ENCODE results near the gene ROR2.

Gene ROR2

GRCh38 chr9:91705386-91705785 lies 244.6 kb downstream of the ROR2 start:
- in situ Hi-C loops (cut with HindIII; ENCODE audit: low sequenced_read_pairs): no loop called here

DNA sequence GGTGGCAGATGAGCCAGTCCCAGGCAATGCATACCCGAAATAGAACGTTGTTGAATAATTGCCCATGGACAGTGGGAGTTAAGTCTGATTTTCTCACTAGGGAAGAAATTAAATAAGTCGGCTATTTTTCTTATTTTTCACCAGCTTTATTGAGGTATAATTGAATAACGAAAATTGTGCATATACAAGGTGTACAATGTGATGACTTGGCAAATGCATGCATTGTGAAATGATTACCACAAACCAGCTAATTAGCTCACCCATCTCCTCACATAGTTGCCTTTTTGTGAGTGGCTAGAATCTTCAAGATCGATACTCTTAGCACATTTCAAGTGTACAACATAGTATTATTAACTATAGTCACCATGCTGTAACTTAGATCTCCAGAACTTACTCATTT lies 249.6 kb downstream of the ROR2 start:
- in situ Hi-C loops (cut with HindIII; ENCODE audit: low sequenced_read_pairs): no loop called here

GRCh38 chr9:91698266-91698665 lies 251.8 kb downstream of the ROR2 start:
- in situ Hi-C loops (cut with HindIII; ENCODE audit: low sequenced_read_pairs): no loop called here

DNA sequence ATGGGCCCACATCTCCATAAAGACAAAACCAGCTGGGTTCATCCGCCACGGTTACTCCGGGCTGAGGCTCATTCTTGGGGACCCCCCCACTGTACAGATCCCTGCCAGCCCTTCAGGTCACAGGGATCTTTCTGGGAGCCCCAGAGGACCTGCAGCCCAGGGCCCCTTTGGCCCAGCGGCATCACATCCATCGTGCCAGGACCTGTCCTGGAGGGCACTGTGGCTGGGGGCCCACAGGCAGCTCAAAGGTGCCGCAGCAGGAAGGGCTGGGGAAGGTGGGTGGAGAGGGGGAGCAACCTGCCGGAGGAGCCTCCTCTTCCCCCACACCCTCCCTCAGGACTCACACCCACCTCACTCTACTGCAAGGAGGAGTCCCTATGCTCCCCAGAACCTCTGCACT lies 252.8 kb downstream of the ROR2 start:
- in situ Hi-C loops (cut with HindIII; ENCODE audit: low sequenced_read_pairs): no loop called here

- in situ Hi-C loops (cut with HindIII; ENCODE audit: low sequenced_read_pairs): no loop called here
Measured at GRCh38 chr9:91694081-91694870, 255.8 kb downstream of the ROR2 start.

DNA sequence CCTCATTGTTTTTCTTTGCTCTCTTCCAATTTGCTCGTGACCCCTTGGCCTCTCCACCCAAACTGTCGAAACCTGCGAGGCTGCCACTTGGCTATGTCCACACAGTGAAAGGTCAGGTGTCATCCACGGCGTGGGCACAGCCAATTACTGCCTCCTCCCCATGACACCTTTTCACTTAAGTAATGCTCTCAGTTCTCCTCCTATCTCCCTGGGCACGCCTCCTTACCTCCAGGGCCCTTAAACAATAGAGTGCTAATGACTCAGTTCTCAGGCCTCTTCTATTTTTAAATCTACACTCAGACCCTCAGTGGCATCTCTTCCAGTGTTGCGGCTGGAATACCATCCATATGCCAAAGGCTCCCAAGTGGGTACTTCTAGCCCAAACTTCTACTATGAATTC lies 256.8 kb downstream of the ROR2 start:
- in situ Hi-C loops (cut with HindIII; ENCODE audit: low sequenced_read_pairs): no loop called here

GRCh38 chr9:91690540-91691249 lies 259.3 kb downstream of the ROR2 start:
- in situ Hi-C loops (cut with HindIII; ENCODE audit: low sequenced_read_pairs): no loop called here

GRCh38 chr9:91689006-91689405 lies 261.0 kb downstream of the ROR2 start:
- in situ Hi-C loops (cut with HindIII; ENCODE audit: low sequenced_read_pairs): no loop called here

DNA sequence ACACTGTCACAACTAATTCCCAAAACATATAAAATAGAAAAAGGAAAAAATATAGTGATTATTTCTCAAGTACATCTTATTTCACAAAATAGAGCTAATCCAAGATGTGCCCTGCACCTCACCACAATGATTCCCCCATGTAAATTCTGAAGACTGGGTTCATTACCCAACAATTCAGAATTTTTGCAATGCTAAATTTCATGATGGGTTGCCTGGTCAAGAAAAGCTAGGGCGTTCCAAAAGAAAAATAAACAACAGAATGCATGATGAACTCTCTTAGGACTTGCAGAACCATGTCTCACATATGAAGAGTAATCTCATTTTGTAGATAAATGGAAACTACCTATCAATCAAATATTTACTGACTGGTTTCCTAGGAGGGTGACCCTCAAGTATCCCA lies 266.8 kb downstream of the ROR2 start:
- in situ Hi-C loops (cut with HindIII; ENCODE audit: low sequenced_read_pairs): no loop called here

- in situ Hi-C loops (cut with HindIII; ENCODE audit: low sequenced_read_pairs): no loop called here
Measured at GRCh38 chr9:91682806-91683205, 267.2 kb downstream of the ROR2 start.

DNA sequence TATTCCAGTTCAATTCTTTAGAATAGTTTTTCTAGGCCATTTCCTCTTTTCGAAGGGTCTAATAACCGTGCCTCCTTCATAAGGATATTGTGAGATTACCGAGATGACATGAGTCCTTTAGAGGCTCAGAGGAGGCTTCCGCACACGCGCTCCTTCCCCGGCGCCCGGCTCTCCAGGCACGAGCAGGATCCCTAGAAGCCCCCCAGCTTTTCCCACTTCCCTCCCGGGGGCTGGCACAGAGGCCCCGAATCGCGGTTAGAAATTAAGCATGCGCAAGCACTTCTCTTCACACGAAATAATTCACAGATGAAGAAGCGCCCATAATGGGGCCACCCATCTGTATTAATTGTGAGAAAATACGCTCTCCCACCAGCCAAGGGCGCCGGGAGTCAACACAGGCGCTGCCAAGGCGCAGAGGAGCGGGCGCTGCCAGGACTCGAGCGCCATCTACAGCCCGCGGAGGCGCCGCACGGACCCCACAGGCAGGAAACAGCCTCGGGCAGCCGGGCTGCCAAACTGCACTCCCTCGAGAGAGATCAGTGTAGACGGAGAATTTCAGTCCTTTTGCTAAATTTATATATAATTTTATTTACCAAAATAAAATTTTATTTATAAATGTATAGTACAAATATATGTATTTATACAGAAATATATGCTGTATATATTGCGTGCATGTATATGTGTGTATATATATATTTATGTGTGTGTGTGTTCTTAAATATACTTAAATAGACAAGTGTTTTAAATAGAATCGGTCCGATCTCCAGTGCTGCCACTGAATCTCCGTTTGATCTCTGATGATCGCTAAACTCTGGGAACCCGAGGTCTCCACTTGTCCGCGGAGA lies 268.3 kb downstream of the ROR2 start:
- in situ Hi-C loops (cut with HindIII; ENCODE audit: low sequenced_read_pairs): no loop called here

- in situ Hi-C loops (cut with HindIII; ENCODE audit: low sequenced_read_pairs): no loop called here
Measured at GRCh38 chr9:91680998-91681397, 269.0 kb downstream of the ROR2 start.

DNA sequence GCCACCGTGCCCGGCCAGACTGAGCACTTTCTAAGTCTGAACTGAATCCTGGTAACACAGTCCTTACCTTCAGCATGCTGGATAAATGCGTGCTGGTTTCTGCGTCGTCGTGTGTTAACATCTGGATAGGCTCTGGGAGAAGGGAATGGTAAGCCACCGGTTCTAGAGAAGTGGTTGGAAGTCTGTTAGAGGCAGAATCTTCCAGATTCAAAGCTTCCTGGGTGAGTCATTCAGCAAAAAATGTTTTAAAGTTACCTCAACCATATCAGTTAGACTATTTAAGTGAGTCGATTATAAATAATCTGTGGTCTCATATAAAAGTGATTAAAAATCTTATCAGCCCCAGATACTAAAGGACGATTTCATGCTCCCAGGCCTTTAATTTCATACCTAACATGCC lies 269.9 kb downstream of the ROR2 start:
- in situ Hi-C loops (cut with HindIII; ENCODE audit: low sequenced_read_pairs): no loop called here

- in situ Hi-C loops (cut with HindIII; ENCODE audit: low sequenced_read_pairs): no loop called here
Measured at GRCh38 chr9:91678807-91679580, 271.0 kb downstream of the ROR2 start.

DNA sequence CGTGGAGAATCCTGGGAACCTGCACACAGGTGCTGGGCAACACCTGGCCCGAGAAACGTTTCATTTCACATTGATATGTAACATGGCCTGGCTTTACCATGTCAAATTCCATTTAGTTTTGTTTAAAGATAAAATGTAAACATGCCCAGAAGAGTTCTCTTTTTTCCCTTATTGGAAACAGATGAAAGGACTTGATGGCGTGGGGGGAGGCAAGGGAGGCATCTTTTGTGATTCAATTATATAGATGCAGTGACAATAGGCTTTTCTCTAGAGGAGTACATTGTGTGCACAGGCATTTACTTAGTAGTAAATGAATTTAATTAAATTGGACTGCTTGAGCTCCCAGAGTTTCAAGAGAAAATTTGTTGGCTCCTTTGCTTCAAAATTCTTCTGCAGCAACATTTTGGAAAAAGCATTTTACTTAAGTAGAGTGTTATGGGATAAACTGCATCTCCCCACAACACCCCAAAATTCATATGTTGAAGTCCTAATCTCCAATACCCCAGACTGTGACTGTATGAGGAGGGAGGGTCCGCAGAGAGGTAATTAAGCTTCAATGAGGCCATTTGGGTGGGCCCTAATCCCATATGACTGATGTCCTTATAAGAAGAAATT lies 272.1 kb downstream of the ROR2 start:
- in situ Hi-C loops (cut with HindIII; ENCODE audit: low sequenced_read_pairs): no loop called here

DNA sequence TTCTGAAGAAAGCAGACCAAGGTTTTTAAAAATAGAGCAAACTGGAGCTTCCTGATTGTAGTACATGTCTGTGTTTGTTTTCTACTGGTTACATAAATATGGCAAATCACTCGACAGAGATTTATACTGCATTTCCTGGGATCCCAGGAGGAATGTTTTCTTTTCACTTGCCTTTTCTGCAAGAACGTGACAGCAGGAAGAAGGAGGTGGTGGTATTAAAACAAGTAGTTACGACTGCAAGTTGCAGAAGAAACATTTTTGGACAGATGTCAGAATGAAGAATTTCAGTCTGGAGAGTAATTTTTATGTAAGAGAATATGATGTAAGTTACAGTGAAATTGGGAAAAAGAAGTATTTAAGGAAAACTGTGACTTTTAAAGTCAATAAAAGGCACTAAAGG lies 272.7 kb downstream of the ROR2 start:
- in situ Hi-C loops (cut with HindIII; ENCODE audit: low sequenced_read_pairs): no loop called here

- in situ Hi-C loops (cut with HindIII; ENCODE audit: low sequenced_read_pairs): no loop called here
Measured at GRCh38 chr9:91676046-91676445, 274.0 kb downstream of the ROR2 start.

DNA sequence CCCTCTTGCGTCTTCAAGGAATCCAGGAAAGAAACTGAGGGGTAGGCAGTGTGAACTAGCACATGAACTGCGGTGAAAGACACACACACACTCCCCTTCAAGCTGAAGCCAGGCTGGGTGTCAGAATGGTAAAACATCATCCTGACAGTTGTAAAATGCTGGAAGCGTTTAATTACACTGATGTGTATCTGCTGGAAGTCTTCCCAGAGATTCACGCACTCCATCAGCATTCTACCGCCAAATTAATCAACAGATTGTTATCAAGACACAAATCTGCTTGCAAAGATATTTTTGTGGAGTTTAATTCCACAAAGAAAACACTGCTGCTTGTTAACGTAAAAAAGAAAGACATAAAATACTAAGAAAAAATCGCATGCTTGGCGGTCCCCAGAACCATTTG lies 285.4 kb downstream of the ROR2 start:
- in situ Hi-C loops (cut with HindIII; ENCODE audit: low sequenced_read_pairs): no loop called here

DNA sequence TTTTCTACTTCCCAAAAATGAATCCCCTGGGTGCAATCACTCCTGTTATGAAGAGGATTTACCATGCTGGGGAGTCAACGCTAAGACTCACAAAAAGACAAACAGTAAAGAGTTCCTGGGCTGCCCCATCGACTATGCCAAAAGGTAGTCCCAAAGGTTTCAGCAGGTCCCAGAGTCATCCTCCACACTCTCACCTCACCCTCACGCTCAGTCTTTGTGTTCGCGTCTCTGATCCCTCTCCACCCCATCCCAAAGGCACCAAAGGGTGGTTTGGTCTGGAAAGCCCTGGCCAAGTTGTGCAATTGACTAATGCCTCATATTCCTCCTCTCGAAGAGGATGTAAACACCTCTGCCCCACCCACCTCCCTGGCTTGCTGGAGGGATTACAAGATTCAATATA lies 286.2 kb downstream of the ROR2 start:
- in situ Hi-C loops (cut with HindIII; ENCODE audit: low sequenced_read_pairs): no loop called here

GRCh38 chr9:91661451-91661850 lies 288.6 kb downstream of the ROR2 start:
- in situ Hi-C loops (cut with HindIII; ENCODE audit: low sequenced_read_pairs): no loop called here

Measured in endothelial cell of hepatic sinusoid (primary cell).